Coronary artery (tissue), 2 donors: ENCODE results near the gene CARM1.
"Not testable (repeated sequence)": the region's sequence is repeated elsewhere in the genome, so short reads cannot be mapped to it uniquely, and the experiment has no call there.

Experiments
- DNase-seq: peaks from one replicate; pipeline ENCODE4 v3.0.0-alpha.2; 2017; ENCODE audit warnings: low spot score
- H3K27ac ChIP-seq, 2 donors: fragments of 200-600 bp; sonication (generic); one replicate each; pipeline ENCODE4 v1.5.1; 2016 to 2019
- H3K4me3 ChIP-seq: fragments of 200-600 bp; sonication (generic); 2 replicates; pipeline ENCODE4 v1.5.1; 2016; ENCODE audit warnings: mild to moderate bottlenecking, moderate library complexity
- TF ChIP-seq, protein P1 (sequence below): fragments of 200-600 bp; sonication (generic); IDR thresholded peaks from one replicate; pipeline ENCODE4 v1.5.1; 2019; ENCODE audit warnings: antibody characterized with exemption

CARM1 gene

GRCh38 chr19:10945264-10945663 is 73.9 kb downstream of the CARM1 start:
- TF ChIP-seq, protein P1, sequence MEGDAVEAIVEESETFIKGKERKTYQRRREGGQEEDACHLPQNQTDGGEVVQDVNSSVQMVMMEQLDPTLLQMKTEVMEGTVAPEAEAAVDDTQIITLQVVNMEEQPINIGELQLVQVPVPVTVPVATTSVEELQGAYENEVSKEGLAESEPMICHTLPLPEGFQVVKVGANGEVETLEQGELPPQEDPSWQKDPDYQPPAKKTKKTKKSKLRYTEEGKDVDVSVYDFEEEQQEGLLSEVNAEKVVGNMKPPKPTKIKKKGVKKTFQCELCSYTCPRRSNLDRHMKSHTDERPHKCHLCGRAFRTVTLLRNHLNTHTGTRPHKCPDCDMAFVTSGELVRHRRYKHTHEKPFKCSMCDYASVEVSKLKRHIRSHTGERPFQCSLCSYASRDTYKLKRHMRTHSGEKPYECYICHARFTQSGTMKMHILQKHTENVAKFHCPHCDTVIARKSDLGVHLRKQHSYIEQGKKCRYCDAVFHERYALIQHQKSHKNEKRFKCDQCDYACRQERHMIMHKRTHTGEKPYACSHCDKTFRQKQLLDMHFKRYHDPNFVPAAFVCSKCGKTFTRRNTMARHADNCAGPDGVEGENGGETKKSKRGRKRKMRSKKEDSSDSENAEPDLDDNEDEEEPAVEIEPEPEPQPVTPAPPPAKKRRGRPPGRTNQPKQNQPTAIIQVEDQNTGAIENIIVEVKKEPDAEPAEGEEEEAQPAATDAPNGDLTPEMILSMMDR, result no peak
- H3K4me3 ChIP-seq, result no peak overlapping the region
- no peak overlapping the region for H3K27ac ChIP-seq
- no peak for DNase-seq

GRCh38 chr19:10946958-10947657 is 75.8 kb downstream of the CARM1 start:
- TF ChIP-seq, protein P1, result no peak
- DNase-seq, result no peak

DNA sequence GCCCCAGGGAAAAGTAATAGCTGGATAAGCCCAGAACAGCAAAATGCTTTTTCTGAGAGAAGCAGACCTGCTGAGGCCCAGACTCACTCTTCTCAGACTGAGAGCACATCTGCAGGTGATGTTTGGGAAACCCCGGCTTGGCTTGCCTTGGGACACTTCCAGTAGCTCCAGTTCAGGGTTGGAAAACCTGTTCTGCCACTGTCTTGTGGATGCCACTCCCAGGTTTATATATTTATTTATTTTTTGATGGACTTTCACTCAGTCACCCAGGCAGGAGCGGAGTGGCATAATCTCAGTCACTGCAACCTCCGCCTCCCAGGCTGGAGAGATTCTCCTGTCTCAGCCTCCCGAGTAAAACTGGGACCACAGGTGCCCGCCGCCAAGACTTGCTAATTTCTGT is 81.5 kb downstream of the CARM1 start:
- no peak overlapping the region for H3K27ac ChIP-seq
- TF ChIP-seq, protein P1, result no peak
- DNase-seq, result no peak
- H3K4me3 ChIP-seq, result no peak overlapping the region

More at GRCh38 chr19:10946958-10947657, 75.8 kb downstream of the CARM1 start:
- no peak overlapping the region for H3K4me3 ChIP-seq
- H3K27ac ChIP-seq, result no peak overlapping the region

DNA sequence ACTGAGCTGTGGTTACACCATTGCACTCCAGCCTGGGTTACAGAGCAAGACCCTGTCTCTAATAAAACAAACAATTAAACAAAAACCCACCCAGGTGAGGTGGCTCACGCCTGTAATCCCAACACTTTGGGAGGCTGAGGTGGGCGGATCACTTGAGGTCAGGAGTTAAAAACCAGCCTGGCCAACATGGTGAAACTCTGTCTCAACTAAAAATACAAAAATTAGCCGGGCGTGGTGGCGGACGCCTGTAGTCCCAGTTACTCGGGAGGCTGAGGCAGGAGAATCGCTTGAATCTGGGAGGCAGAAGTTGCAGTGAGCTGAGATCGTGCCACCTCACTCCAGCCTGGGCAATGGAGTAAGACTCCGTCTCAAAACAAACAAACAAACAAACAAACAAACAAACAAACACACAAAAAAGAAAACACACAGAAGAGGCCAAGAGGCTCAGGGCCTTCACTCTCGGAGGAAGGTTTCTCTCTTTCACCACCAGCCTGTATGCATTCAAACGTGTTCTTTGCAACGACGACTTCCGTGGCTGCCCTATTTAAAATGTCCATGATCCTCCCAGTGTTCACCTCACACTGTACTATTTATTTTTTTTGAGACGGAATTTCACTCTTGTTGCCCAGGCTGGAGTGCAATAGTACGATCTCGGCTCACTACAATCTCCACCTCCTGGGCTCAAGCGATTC is 88.1 kb downstream of the CARM1 start:
- Histone ChIP-seq H3K4me3 (peak overlapping the region; percentile 97), H3K27ac (peak overlapping the region in 1 of 2 donors; percentile 95)
- not testable (repeated sequence) for DNase-seq

DNA sequence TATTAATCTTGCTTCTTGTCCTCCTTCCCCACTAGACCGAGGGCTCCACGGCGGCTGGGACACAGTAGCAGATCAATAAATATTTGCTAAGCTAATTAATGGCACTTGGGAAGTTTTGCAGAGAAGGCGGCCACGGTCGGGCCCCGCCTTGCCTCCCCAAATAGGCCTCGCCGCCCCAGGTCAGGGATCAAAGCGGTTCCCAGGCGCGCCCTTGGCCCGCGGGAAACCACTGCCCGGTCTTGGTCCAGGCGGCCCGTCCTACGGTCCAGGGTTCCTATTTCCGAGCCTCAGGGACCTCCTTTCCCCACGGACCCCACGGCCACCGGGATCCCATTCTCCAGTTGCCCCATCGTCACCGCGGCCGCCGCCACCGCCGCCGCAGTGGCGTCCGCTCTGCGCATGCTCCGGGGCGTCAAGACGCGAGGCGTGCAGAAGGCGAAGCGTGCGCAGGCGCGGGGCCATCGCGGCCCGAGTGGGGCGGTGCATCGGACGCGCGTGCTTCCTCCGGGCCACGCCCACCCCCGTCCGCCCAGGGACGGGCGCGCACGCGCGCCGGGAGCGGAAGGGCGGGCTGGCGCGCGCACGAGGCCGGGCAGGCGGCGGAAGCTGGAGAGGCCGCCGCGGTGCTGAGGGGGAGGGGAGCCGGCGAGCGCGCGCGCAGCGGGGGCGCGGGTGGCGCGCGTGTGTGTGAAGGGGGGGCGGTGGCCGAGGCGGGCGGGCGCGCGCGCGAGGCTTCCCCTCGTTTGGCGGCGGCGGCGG is 89.1 kb downstream of the CARM1 start, which contains the start of gene SMARCA4:
Gene SMARCA4, plus strand, starts transcription at position 717 of the 759 bp plus-strand sequence. CDS start 23,122 bp downstream, outside the sequence.
- Histone ChIP-seq H3K4me3 (peak within 1 kb of the TSS; percentile 97), H3K27ac (peak within 1 kb of the TSS; percentile 93 to 95)
- DNase-seq, result peak; percentile 96
- TF ChIP-seq, protein P1, result no peak

GRCh38 chr19:10961073-10961860 is 89.9 kb downstream of the CARM1 start:
- H3K4me3 ChIP-seq, result peak overlapping the region; percentile 97
- DNase-seq, result no peak
- TF ChIP-seq, protein P1, result no peak
- peak overlapping the region; percentile 55 to 95 for H3K27ac ChIP-seq
